ENCODE data around the gene NAT8L. TPM values are rescaled to one million over a fixed set of nuclear protein-coding genes. Genes with fewer than 3 reads are reported as not detected.

The NAT8L gene
- total RNA-seq, 1 experiment from 2014 or later: 13.9 TPM

GRCh38 chr4:2069986-2070385 is 10.9 kb downstream of the NAT8L start:
- Histone ChIP-seq H2BK5ac (ENCODE audit: insufficient read length, low read length) (no peak overlapping the region), H4K8ac (replicated peaks; ENCODE audit: insufficient read length, low read depth, low read length) (no peak overlapping the region), H3K4me1 (ENCODE audit: insufficient read depth, low read length) (no peaks in the 10 kb centered on the region; the same call in 1 of the 2 replicates), H3K27ac (ENCODE audit: insufficient read length, low read depth, low read length) (no peak overlapping the region), H3K79me1 (ENCODE audit: insufficient read depth, low read depth, low read length, poor library complexity, severe bottlenecking) (no peaks in the 10 kb centered on the region), H3K14ac (ENCODE audit: insufficient read depth, low read length) (no peak overlapping the region), H3K9me3 (ENCODE audit: control insufficient read depth, low read depth, low read length) (no peaks in the 10 kb centered on the region), H3K4me2 (ENCODE audit: insufficient read depth, insufficient read length, low read length) (no peak overlapping the region), H3K23ac (ENCODE audit: insufficient read length, low read depth, low read length) (no peak overlapping the region), H4K20me1 (ENCODE audit: control insufficient read depth, insufficient read depth, insufficient read length) (no peaks in the 10 kb centered on the region), H3K79me2 (ENCODE audit: insufficient read depth, low read length) (no peaks in the 10 kb centered on the region), H3K27me3 (ENCODE audit: insufficient read depth, low read length) (no peaks in the 10 kb centered on the region), H2BK120ac (ENCODE audit: low read depth, low read length, poor library complexity, severe bottlenecking) (no peak overlapping the region), H2BK15ac (ENCODE audit: low read depth, low read length) (no peak overlapping the region), H3K23me2 (ENCODE audit: insufficient read length, low read depth, low read length, poor library complexity, severe bottlenecking) (no peaks in the 10 kb centered on the region), H4K91ac (ENCODE audit: insufficient read length, low read depth, low read length) (no peak overlapping the region), H3T11ph (ENCODE audit: low read length) (no peak overlapping the region), H3K18ac (ENCODE audit: insufficient read length, low read depth, low read length) (no peak overlapping the region), H3K4ac (ENCODE audit: low read depth, low read length) (no peak overlapping the region), H3K9ac (ENCODE audit: extremely low read depth, insufficient read length, low read length) (no peak overlapping the region), H4K5ac (ENCODE audit: insufficient read length, low read depth, low read length) (no peak overlapping the region), H2AFZ (ENCODE audit: low read length) (no peak overlapping the region), H2BK12ac (ENCODE audit: insufficient read length, low read depth, low read length) (no peak overlapping the region), H2BK20ac (ENCODE audit: low read depth, low read length, poor library complexity, severe bottlenecking) (no peak overlapping the region), H3K56ac (ENCODE audit: insufficient read length, low read depth, low read length) (no peak overlapping the region), H2AK5ac (ENCODE audit: insufficient read length, low read length) (no peak overlapping the region)
- H3K27ac Mint-ChIP-seq: no peak overlapping the region
- WGBS (ENCODE audit: extremely low coverage, insufficient read length, low lambda C conversion rate): no CpG with 5 or more reads among the region's 14 CpGs
- H3K4me1 Mint-ChIP-seq: peaks cover 12 to 27% of the 10 kb centered on the region in 2 experiments
- H3K4me3 Mint-ChIP-seq: no peak overlapping the region
- no peak for DNase-seq
- H3K27me3 Mint-ChIP-seq (ENCODE audit: low read depth): no peaks in the 10 kb centered on the region; the same call in 1 of the 2 replicates
- no peaks in the 10 kb centered on the region for H3K36me3 Mint-ChIP-seq (ENCODE audit: insufficient read depth in 1 of 3, low read depth in 3 of 3)
- no peaks in the 10 kb centered on the region; a peak in 2 of 5 replicates for H3K9me3 Mint-ChIP-seq
- TF ChIP-seq, protein P1, sequence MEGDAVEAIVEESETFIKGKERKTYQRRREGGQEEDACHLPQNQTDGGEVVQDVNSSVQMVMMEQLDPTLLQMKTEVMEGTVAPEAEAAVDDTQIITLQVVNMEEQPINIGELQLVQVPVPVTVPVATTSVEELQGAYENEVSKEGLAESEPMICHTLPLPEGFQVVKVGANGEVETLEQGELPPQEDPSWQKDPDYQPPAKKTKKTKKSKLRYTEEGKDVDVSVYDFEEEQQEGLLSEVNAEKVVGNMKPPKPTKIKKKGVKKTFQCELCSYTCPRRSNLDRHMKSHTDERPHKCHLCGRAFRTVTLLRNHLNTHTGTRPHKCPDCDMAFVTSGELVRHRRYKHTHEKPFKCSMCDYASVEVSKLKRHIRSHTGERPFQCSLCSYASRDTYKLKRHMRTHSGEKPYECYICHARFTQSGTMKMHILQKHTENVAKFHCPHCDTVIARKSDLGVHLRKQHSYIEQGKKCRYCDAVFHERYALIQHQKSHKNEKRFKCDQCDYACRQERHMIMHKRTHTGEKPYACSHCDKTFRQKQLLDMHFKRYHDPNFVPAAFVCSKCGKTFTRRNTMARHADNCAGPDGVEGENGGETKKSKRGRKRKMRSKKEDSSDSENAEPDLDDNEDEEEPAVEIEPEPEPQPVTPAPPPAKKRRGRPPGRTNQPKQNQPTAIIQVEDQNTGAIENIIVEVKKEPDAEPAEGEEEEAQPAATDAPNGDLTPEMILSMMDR (conservative IDR thresholded peaks at IDR 0.05): no peak

Measured in H9 (cell line).